AG09309 (cell line): ENCODE data around the gene GALNT14.

Experiments
- DNase-seq: peaks from one replicate; pipeline ENCODE4 v3.0.0-alpha.2; 2010; ENCODE audit warnings: low read depth
- H3K4me3 ChIP-seq: 2 replicates; pipeline ENCODE4 v1.5.1; 2011; ENCODE audit warnings: mild to moderate bottlenecking, low read depth, low read length, moderate library complexity; ENCODE audit not compliant: control insufficient read depth
- CTCF ChIP-seq: IDR thresholded peaks from 2 replicates; pipeline ENCODE4 v1.5.1; 2011; ENCODE audit warnings: mild to moderate bottlenecking, low read depth, low read length, inconsistent platforms; ENCODE audit not compliant: insufficient read depth, control insufficient read depth; ENCODE audit errors: missing control alignments

The GALNT14 gene

GRCh38 chr2:30903326-30903725, 234.9 kb downstream of the GALNT14 start:
- TF ChIP-seq CTCF, result no peak
- no peak overlapping the region for H3K4me3 ChIP-seq
- DNase-seq, result no peak

GRCh38 chr2:30900381-30900780, 237.9 kb downstream of the GALNT14 start:
- no peak for TF ChIP-seq CTCF

GRCh38 chr2:30899516-30900054, 238.7 kb downstream of the GALNT14 start:
- TF ChIP-seq CTCF, result no peak
- no peak overlapping the region for H3K4me3 ChIP-seq
- no peak for DNase-seq

More at GRCh38 chr2:30900381-30900780, 237.9 kb downstream of the GALNT14 start:
- no peak for DNase-seq
- no peak overlapping the region for H3K4me3 ChIP-seq

GRCh38 chr2:30897539-30897938, 240.7 kb downstream of the GALNT14 start:
- no peak overlapping the region for H3K4me3 ChIP-seq
- DNase-seq, result no peak
- TF ChIP-seq CTCF, result no peak

- no peak for TF ChIP-seq CTCF
- H3K4me3 ChIP-seq, result no peak overlapping the region
- no peak for DNase-seq
Measured at GRCh38 chr2:30894498-30895119, 243.6 kb downstream of the GALNT14 start.

GRCh38 chr2:30888852-30889409, 249.3 kb downstream of the GALNT14 start:
- DNase-seq, result no peak
- no peak for TF ChIP-seq CTCF

More at GRCh38 chr2:30888852-30889409, 249.3 kb downstream of the GALNT14 start:
- H3K4me3 ChIP-seq, result no peak overlapping the region
